ENCODE results near the gene KIRREL3. TPM values are rescaled to one million over a fixed set of nuclear protein-coding genes. Genes with fewer than 3 reads are reported as not detected.

The KIRREL3 gene
- total and polyA plus RNA-seq, 9 of the 15 experiments (the other 6 are each of a cell fraction or from before 2014, with no cell fraction given): 0.04 to 0.10 TPM; not detected in 7

DNA sequence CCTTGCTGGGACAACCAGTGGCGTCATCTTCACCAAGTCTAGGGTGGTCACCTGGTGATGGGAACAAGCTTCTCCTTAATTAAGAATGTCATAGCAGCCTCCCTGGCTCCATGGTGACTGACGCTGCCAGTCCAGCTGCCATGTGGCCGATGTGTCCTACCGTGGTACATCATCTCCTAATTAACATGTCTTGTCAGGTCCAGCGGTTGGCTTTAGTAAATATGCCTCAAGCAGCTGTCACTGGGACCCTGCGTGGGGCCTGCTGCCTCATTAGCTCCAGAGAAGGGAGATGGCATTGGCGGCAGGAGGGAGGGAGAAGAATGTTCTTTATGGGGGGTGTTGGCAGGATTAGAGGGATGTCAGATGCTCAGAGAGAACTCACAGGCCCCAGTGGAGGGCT lies 373.1 kb downstream of the KIRREL3 start:
- FAIRE-seq (no peak), DNase-seq (ENCODE audit: extremely low read depth in 1 of 4, low spot score in 3 of 4) (no peak), ATAC-seq (no peak)
- Histone ChIP-seq H3K79me2 (ENCODE audit: control insufficient read depth, insufficient read depth, low read length) (no peaks in the 10 kb centered on the region), H3K27me3 (ENCODE audit: control insufficient read depth in 2 of 2, insufficient read depth in 2 of 2, low read length in 2 of 2) (peaks cover 0 to 16% of the 10 kb centered on the region in 2 experiments; a peak in 3 of 5 replicates), H3K4me3 (no peak overlapping the region), H4K20me1 (replicated peaks; ENCODE audit: control insufficient read depth, insufficient read depth, low read length) (peaks cover 5% of the 10 kb centered on the region; the same call in 1 of the 2 replicates), H3K9me1 (ENCODE audit: control insufficient read depth, insufficient read depth, low read length) (no peaks in the 10 kb centered on the region), H3K9me3 (replicated peaks; ENCODE audit: control insufficient read depth, insufficient read depth, low read depth, low read length) (no peaks in the 10 kb centered on the region), H3K27ac (ENCODE audit: extremely low read depth, low read depth, low read length) (no peak overlapping the region), H3K36me3 (ENCODE audit: control insufficient read depth, insufficient read depth, low read length) (no peaks in the 10 kb centered on the region), H3K4me1 (replicated peaks in 1 of 2; ENCODE audit: control insufficient read depth in 2 of 2, insufficient read depth in 2 of 2, low read length in 2 of 2) (no peaks in the 10 kb centered on the region), H2AFZ (ENCODE audit: low read depth, low read length) (no peak overlapping the region), H3K4me2 (ENCODE audit: insufficient read depth, low read length) (no peak overlapping the region), H3K9ac (ENCODE audit: insufficient read depth in 1 of 2, low read depth in 2 of 2, low read length in 2 of 2) (no peak overlapping the region)
- POLR2A ChIA-PET: no interaction called here
- CTCF ChIA-PET (ENCODE audit: low intra/inter-chr PET ratio): no interaction called here
- WGBS (ENCODE audit: insufficient coverage, low coverage, missing lambda C conversion rate): 0% methylated on average over 7 of the region's 7 CpGs
- in situ Hi-C loops (cut with MboI) (no loop called here), intact Hi-C loops (cut with micrococcal nuclease) (no loop called here)
- TF ChIP-seq NR1H2 (CRISPR knock-in tag; IDR thresholded peaks at IDR 0.05) (no peak), ZNF3 (CRISPR knock-in tag; IDR thresholded peaks at IDR 0.05) (no peak), ZSCAN29 (IDR thresholded peaks at IDR 0.05) (no peak), ZNF280A (IDR thresholded peaks at IDR 0.05; ENCODE audit: low read depth, partially characterized antibody) (no peak), MAFF (IDR thresholded peaks at IDR 0.05; ENCODE audit: low read length) (no peak), ZNF395 (CRISPR knock-in tag; IDR thresholded peaks at IDR 0.05) (no peak)
- BruUV-seq (replicated peaks): no TSS peak

Data from K562 (cell line).